Muscle layer of colon (tissue), 2 donors: ENCODE measurements around the gene ZBED6.

Experiments
- H3K27ac ChIP-seq: one replicate; pipeline ENCODE4 v1.7.0; 2013; ENCODE audit warnings: low read depth, mild to moderate bottlenecking, low read length, moderate library complexity
- H3K27me3 ChIP-seq, 2 donors: one replicate each; pipeline ENCODE4 v1.7.0; 2013; ENCODE audit warnings: low read length in 2 of 2, mild to moderate bottlenecking in 2 of 2; ENCODE audit not compliant: insufficient read depth in 2 of 2, control insufficient read depth in 1 of 2
- H3K36me3 ChIP-seq: one replicate; pipeline ENCODE4 v1.7.0; 2013; ENCODE audit warnings: mild to moderate bottlenecking, low read length; ENCODE audit not compliant: insufficient read depth
- H3K4me1 ChIP-seq: one replicate; pipeline ENCODE4 v1.7.0; 2013; ENCODE audit warnings: mild to moderate bottlenecking, low read length; ENCODE audit not compliant: insufficient read depth
- H3K4me3 ChIP-seq, 2 donors: one replicate each; pipeline ENCODE4 v1.7.0; 2013; ENCODE audit warnings: low read length in 2 of 2, low read depth in 1 of 2, mild to moderate bottlenecking in 1 of 2, moderate library complexity in 1 of 2
- H3K9ac ChIP-seq: one replicate; pipeline ENCODE4 v1.7.0; 2013; ENCODE audit warnings: low read length
- H3K9me3 ChIP-seq: one replicate; pipeline ENCODE4 v1.7.0; 2013; ENCODE audit warnings: mild to moderate bottlenecking, low read length
- donor health status: abdominal sarcoma.
- donor health status: Adenocarcinoma of cecum.

ZBED6 gene

GRCh38 chr1:203764105-203765028 lies 31.1 kb upstream of the ZBED6 start:
- H3K27ac ChIP-seq, result no peak overlapping the region
- no peaks in the 10 kb centered on the region for H3K36me3 ChIP-seq
- H3K4me1 ChIP-seq, result no peaks in the 10 kb centered on the region
- H3K27me3 ChIP-seq, result no peaks in the 10 kb centered on the region
- H3K9me3 ChIP-seq, result no peaks in the 10 kb centered on the region
- H3K4me3 ChIP-seq, result no peak overlapping the region
- no peak overlapping the region for H3K9ac ChIP-seq

DNA sequence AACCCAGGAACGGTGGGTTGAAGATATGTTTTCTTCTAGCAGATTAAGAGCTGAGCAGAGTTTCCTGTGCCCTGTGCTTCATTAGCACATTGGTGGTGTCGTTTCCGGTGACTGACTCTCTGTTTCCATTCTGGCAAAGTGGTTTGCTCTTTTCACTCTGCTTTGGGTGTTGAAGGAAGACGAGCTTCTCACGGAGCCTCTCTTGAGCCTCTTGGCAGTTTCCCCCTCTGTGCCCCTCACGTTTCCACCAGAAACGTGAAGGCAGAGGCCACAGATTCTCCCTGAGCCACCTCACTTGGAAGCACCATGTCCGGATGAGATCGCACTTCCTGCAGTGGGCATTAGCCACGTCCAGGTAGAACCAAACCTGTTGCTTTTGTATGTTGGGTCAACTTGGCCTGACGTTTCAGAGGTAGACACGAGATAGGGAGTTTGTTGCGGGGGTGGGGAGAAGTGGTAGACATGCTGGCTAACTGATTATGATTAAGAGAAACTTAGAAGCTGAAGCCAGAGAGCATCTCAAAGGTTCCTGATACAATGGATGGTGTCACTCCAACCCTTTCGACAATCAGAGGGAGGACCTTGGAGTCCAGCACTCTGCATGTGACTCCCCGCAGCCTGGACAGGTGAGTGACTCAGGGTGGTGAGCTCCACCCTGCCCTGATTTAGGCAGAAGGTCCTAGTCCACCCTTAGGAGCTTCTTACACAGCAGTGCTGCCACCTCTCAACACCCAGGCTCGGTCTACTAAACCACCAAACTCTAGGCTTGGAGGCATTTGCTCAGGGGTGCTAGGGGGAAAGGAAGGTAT lies 30.2 kb upstream of the ZBED6 start, which contains the start of gene LAX1:
TSS of gene LAX1 (plus strand) at position 155 of the 809 bp plus-strand sequence. CDS start at position 538, 383 bp downstream.
- Histone ChIP-seq H3K27me3 (no peaks in the 10 kb centered on the region), H3K36me3 (no peaks in the 10 kb centered on the region), H3K4me3 (no peak within 1 kb of the TSS), H3K9me3 (no peaks in the 10 kb centered on the region), H3K9ac (no peak within 1 kb of the TSS), H3K27ac (no peak within 1 kb of the TSS), H3K4me1 (peaks cover 3% of the 10 kb centered on the region)

DNA sequence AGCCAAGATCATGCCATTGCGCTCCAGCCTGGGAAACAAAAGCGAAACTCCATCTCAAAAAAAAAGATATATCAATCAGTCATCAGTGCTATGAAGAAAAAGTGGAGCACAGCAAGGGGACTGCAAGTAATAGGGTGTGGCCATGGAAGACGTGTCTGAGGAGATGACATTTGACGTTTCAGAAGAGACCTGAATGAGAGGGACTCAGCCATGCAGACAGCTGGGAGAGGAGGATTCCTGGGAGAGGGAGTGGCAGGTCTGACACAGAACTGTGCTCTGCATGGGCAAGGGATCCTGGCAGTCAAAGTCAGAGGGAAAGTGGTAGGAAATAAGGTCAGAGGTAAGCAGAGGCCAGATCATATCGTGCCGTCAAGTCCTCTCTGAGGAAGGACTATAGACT lies 27.2 kb upstream of the ZBED6 start:
- Histone ChIP-seq H3K4me1 (peaks cover 15% of the 10 kb centered on the region), H3K36me3 (no peaks in the 10 kb centered on the region), H3K9me3 (no peaks in the 10 kb centered on the region), H3K27ac (no peak overlapping the region), H3K4me3 (no peak overlapping the region), H3K9ac (no peak overlapping the region), H3K27me3 (no peaks in the 10 kb centered on the region)

- no peak overlapping the region for H3K9ac ChIP-seq
Observed at GRCh38 chr1:203769505-203770343, 25.7 kb upstream of the ZBED6 start.

DNA sequence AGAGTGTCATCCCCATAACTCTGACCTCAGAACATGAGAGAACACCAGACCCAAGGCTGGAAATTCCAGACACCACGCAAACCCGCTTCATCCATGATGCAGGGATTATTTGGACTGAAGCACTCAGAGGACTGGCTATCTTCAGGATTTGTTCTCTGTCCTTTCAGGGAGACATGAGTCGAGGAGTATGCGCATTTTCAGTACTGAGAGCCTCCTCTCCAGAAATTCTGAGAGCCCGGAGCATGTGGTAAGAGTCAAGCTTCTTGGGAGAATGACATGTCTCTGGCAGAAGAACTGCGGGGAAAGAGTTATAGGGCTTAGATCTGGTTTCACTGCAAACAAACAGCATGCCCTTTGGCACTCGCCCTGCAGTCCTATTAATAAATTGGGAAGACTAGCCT lies 23.5 kb upstream of the ZBED6 start:
- Histone ChIP-seq H3K36me3 (no peaks in the 10 kb centered on the region), H3K4me1 (peaks cover 15% of the 10 kb centered on the region), H3K9me3 (no peaks in the 10 kb centered on the region), H3K27me3 (no peaks in the 10 kb centered on the region), H3K9ac (no peak overlapping the region), H3K27ac (peak overlapping the region; percentile 32), H3K4me3 (no peak overlapping the region)

More at GRCh38 chr1:203769505-203770343, 25.7 kb upstream of the ZBED6 start:
- Histone ChIP-seq H3K27ac (peak overlapping the region; percentile 13), H3K36me3 (no peaks in the 10 kb centered on the region), H3K4me1 (peaks cover 15% of the 10 kb centered on the region), H3K27me3 (no peaks in the 10 kb centered on the region), H3K4me3 (no peak overlapping the region), H3K9me3 (no peaks in the 10 kb centered on the region)

DNA sequence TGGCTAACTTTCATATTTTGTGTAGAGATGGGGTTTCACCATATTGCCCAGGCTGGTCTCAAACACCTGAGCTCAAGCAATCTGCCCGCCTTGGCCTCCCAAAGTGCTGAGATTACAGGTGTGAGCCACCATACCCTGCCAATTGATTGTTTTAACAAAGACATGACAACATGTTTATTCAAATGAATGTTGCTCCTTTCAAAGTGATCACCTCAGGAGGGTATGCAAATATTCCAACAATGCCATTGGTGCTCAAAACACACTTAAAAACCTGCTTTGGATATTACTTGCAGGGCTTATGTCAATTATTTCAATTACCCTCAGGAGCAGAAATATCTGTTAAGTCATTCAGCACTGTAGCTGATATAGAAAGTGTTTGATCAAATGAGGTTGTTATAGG lies 22.6 kb upstream of the ZBED6 start:
- Histone ChIP-seq H3K4me1 (peaks cover 15% of the 10 kb centered on the region), H3K9me3 (no peaks in the 10 kb centered on the region), H3K27ac (no peak overlapping the region), H3K27me3 (no peaks in the 10 kb centered on the region), H3K9ac (no peak overlapping the region), H3K4me3 (no peak overlapping the region), H3K36me3 (no peaks in the 10 kb centered on the region)

GRCh38 chr1:203776636-203777035 lies 18.8 kb upstream of the ZBED6 start:
- H3K36me3 ChIP-seq, result no peaks in the 10 kb centered on the region
- H3K27ac ChIP-seq, result no peak overlapping the region
- no peaks in the 10 kb centered on the region for H3K27me3 ChIP-seq
- H3K4me1 ChIP-seq, result peaks cover 5% of the 10 kb centered on the region
- no peak overlapping the region for H3K4me3 ChIP-seq
- H3K9ac ChIP-seq, result no peak overlapping the region
- no peaks in the 10 kb centered on the region for H3K9me3 ChIP-seq

DNA sequence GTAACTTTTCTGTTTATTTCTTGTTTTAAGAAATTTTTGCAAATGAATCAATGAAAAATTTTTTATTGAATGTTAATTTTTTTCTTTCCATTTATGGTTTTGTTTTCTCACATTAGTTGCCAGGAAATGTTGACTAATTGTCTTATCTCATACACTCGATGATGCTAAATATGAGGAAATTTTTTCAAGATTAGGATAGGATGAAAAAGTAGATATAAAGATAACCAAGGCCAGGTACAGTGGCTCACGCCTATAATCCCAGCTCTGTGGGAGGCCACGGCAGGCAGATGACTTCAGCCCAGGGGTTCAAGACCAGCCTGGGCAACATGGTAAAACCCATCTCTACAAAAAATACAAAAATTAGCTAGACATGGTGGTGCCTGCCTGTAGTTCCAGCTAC lies 17.8 kb upstream of the ZBED6 start:
- H3K4me3 ChIP-seq, result no peak overlapping the region
- H3K27ac ChIP-seq, result no peak overlapping the region
- H3K27me3 ChIP-seq, result no peaks in the 10 kb centered on the region
- H3K36me3 ChIP-seq, result no peaks in the 10 kb centered on the region
- H3K4me1 ChIP-seq, result no peaks in the 10 kb centered on the region
- no peaks in the 10 kb centered on the region for H3K9me3 ChIP-seq
- no peak overlapping the region for H3K9ac ChIP-seq

DNA sequence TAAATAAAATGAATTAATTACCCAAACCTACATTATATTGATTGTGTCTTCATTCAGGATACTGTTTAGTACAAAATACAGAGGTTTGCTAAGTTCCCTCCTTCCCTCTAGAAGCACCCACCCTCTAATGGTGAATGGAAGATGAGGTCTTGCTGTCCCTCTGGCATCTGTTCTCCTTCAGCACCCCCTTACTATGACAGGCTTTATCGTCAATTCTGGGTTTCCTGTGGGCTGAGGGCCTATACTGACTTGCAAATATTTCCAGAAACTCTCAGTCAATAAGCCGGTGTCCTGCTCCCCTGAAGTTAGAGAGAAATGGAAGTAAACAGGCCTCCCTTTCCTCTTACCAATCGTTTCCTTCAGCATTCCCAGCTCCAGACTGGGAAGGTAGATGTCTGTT lies 17.3 kb upstream of the ZBED6 start:
- no peak overlapping the region for H3K27ac ChIP-seq
- H3K36me3 ChIP-seq, result no peaks in the 10 kb centered on the region
- H3K9ac ChIP-seq, result no peak overlapping the region
- no peak overlapping the region for H3K4me3 ChIP-seq
- H3K27me3 ChIP-seq, result no peaks in the 10 kb centered on the region
- no peaks in the 10 kb centered on the region for H3K4me1 ChIP-seq
- no peaks in the 10 kb centered on the region for H3K9me3 ChIP-seq

- Histone ChIP-seq H3K27me3 (no peaks in the 10 kb centered on the region), H3K36me3 (no peaks in the 10 kb centered on the region), H3K27ac (no peak overlapping the region), H3K4me3 (no peak overlapping the region), H3K9ac (no peak overlapping the region), H3K9me3 (no peaks in the 10 kb centered on the region), H3K4me1 (no peaks in the 10 kb centered on the region)
Observed at GRCh38 chr1:203778789-203779188, 16.6 kb upstream of the ZBED6 start.

DNA sequence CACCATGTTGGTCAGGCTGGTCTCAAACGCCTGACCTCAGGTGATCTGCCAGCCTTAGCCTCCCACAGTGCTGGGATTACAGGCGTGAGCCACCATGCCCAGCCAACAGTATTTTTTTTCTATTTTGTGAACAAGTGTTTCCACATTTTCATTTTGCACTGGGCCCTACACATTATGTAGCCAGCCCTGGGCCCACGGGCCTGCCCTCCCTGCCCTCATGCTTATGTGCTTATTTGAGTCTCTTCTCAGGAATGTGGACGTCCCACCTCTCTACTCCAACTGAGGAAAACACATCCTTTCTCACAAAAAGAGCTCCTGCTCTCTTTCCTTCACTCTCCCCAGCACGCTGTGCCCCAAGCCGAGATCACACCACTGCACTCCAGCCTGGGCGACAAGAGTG lies 13.5 kb upstream of the ZBED6 start:
- no peaks in the 10 kb centered on the region for H3K36me3 ChIP-seq
- no peaks in the 10 kb centered on the region for H3K27me3 ChIP-seq
- H3K4me3 ChIP-seq, result no peak overlapping the region
- no peak overlapping the region for H3K9ac ChIP-seq
- no peaks in the 10 kb centered on the region for H3K9me3 ChIP-seq
- H3K4me1 ChIP-seq, result no peaks in the 10 kb centered on the region
- no peak overlapping the region for H3K27ac ChIP-seq
